HepG2 (cell line): ENCODE measurements around the gene ZFAND6. TPM values are rescaled to one million over a fixed set of nuclear protein-coding genes. Genes with fewer than 3 reads are reported as not detected.

Experiments
- AKAP8 ChIP-seq: sonication (generic); formaldehyde crosslinking; IDR thresholded peaks from 2 replicates; pipeline ENCODE4 v1.5.1; 2020; ENCODE audit warnings: mild to moderate bottlenecking, missing genetic modification reagents
- EP300 ChIP-seq, 3 experiments: sonication (generic) in 1 of 3; formaldehyde crosslinking in 1 of 3; IDR thresholded peaks; 2 replicates each; pipeline versions ENCODE4 v1.5.1 to v1.6.1; 2011 to 2020; ENCODE audit warnings: low read depth in 2 of 3, low read length in 2 of 3, borderline replicate concordance in 1 of 3, improper control_type of control experiment in 1 of 3, mild to moderate bottlenecking in 1 of 3, missing genetic modification reagents in 1 of 3, moderate library complexity in 1 of 3
- FOXO4 ChIP-seq: sonication (generic); formaldehyde crosslinking; conservative IDR thresholded peaks from 2 replicates; pipeline ENCODE4 v1.8.1; 2023; ENCODE audit warnings: missing genetic modification reagents
- GPN1 ChIP-seq: sonication (generic); formaldehyde crosslinking; IDR thresholded peaks from 2 replicates; pipeline ENCODE4 v1.5.1; 2020; ENCODE audit warnings: missing genetic modification reagents, borderline replicate concordance
- HDAC1 ChIP-seq: sonication (generic); formaldehyde crosslinking; IDR thresholded peaks from 2 replicates; pipeline ENCODE4 v1.5.1; 2020; ENCODE audit warnings: mild to moderate bottlenecking, missing genetic modification reagents
- HOXA3 ChIP-seq: sonication (generic); formaldehyde crosslinking; IDR thresholded peaks from 2 replicates; pipeline ENCODE4 v1.5.0; 2020; ENCODE audit warnings: missing genetic modification reagents
- IRF2 ChIP-seq: IDR thresholded peaks from 2 replicates; pipeline ENCODE4 v1.6.1; 2018; ENCODE audit warnings: missing genetic modification reagents, missing compliant biosample characterization
- KDM6A ChIP-seq: IDR thresholded peaks from 2 replicates; pipeline ENCODE4 v1.6.1; 2016; ENCODE audit warnings: low read depth
- LCORL ChIP-seq, 2 experiments: fragments of 450-650 bp in 1 of 2; sonication (generic) in 1 of 2; formaldehyde crosslinking in 1 of 2; IDR thresholded peaks; 2 replicates each; pipeline versions ENCODE4 v1.5.0 to v1.6.1; 2017 to 2020; ENCODE audit warnings: antibody characterized with exemption in 1 of 2, missing genetic modification reagents in 1 of 2
- MAX ChIP-seq: IDR thresholded peaks from 2 replicates; pipeline ENCODE4 v1.6.1; 2012; ENCODE audit warnings: inconsistent platforms
- MYC ChIP-seq: sonication (generic); formaldehyde crosslinking; IDR thresholded peaks from 2 replicates; pipeline ENCODE4 v1.9.0; 2021; ENCODE audit warnings: missing genetic modification reagents, borderline replicate concordance
- NFIB ChIP-seq: sonication (generic); formaldehyde crosslinking; IDR thresholded peaks from 2 replicates; pipeline ENCODE4 v1.9.0; 2021; ENCODE audit warnings: missing genetic modification reagents, mild to moderate bottlenecking, borderline replicate concordance
- NFYC ChIP-seq: IDR thresholded peaks from 2 replicates; pipeline ENCODE4 v1.6.1; 2016; ENCODE audit warnings: missing genetic modification reagents, missing compliant biosample characterization
- SSRP1 ChIP-seq: IDR thresholded peaks from 2 replicates; pipeline ENCODE4 v1.6.1; 2016; ENCODE audit warnings: control low read depth
- TIGD3 ChIP-seq: sonication (generic); formaldehyde crosslinking; IDR thresholded peaks from 2 replicates; pipeline ENCODE4 v1.5.1; 2020; ENCODE audit warnings: mild to moderate bottlenecking, missing genetic modification reagents, borderline replicate concordance
- XRCC5 ChIP-seq: fragments of 200-400 bp; formaldehyde crosslinking; optimal IDR thresholded peaks from 2 replicates; pipeline ENCODE3; 2017; ENCODE audit warnings: mild to moderate bottlenecking, low read length
- ZBTB14 ChIP-seq: sonication (generic); formaldehyde crosslinking; IDR thresholded peaks from 2 replicates; pipeline ENCODE4 v1.4.0; 2020; ENCODE audit warnings: missing genetic modification reagents
- ZBTB20 ChIP-seq: sonication (generic); formaldehyde crosslinking; IDR thresholded peaks from 2 replicates; pipeline ENCODE4 v1.8.1; 2023; ENCODE audit warnings: missing genetic modification reagents, low read depth, mild to moderate bottlenecking, borderline replicate concordance
- ZHX1 ChIP-seq: sonication (generic); formaldehyde crosslinking; IDR thresholded peaks from 2 replicates; pipeline ENCODE4 v1.8.1; 2022; ENCODE audit warnings: low read depth, mild to moderate bottlenecking, missing genetic modification reagents
- ZKSCAN5 ChIP-seq: sonication (generic); formaldehyde crosslinking; IDR thresholded peaks from 2 replicates; pipeline ENCODE4 v1.5.1; 2020; ENCODE audit warnings: mild to moderate bottlenecking, missing genetic modification reagents
- ZNF639 ChIP-seq: conservative IDR thresholded peaks from 2 replicates; pipeline ENCODE4 v1.6.1; 2018; ENCODE audit warnings: missing genetic modification reagents
- polyA plus RNA-seq, 8 experiments: library from polyadenylated mRNA; depleted of rRNA in 3 of 8; stranded (reverse) in 7 of 8; unstranded in 1 of 8; fragments of >200 nt; fragmentation: Illumina TruSeq in 4 of 8; extraction: Trizol in 4 of 8; gene quantifications; 2 replicates each; pipeline versions ENCODE4 v1.2.1 to v1.2.3, GENCODE V29; 2011 to 2016; ENCODE audit warnings: low read depth in 4 of 8, missing spikeins in 1 of 8, mixed read lengths in 1 of 8; ENCODE audit not compliant: insufficient read depth in 1 of 8
- total RNA-seq, 5 experiments: library from RNA; depleted of rRNA; stranded (reverse); fragments of >200 nt; fragmentation: Illumina TruSeq; extraction: Trizol; gene quantifications; 2 replicates each; pipeline ENCODE4 v1.2.3, GENCODE V29; 2016; ENCODE audit warnings: low read depth in 1 of 5

ZFAND6 gene
- total and polyA plus RNA-seq, 2 of the 13 experiments (the other 11 are each of a cell fraction or from before 2014, with no cell fraction given) = 84.2 to 115 TPM

GRCh38 chr15:80171787-80172186, 112.3 kb downstream of the ZFAND6 start (continued):
- no peak for TF ChIP-seq GPN1 (CRISPR knock-in tag)
- TF ChIP-seq AKAP8 (CRISPR knock-in tag) = no peak
- no peak; the same call in 1 of the 2 replicates for TF ChIP-seq MYC (CRISPR knock-in tag)
- peak; percentile 81 for TF ChIP-seq KDM6A
- TF ChIP-seq EP300 (IDR thresholded peaks at IDR 0.05; ENCODE audit: low read depth in 2 of 2, low read length in 2 of 2) = peak in 1 of 2 experiments; percentile 69; a peak in 2 of 4 replicates
- TF ChIP-seq EP300 (CRISPR knock-in tag; IDR thresholded peaks at IDR 0.05; ENCODE audit: borderline replicate concordance) = peak; percentile 22; the same call in 1 of the 2 replicates
- TF ChIP-seq NFYC (CRISPR knock-in tag) = no peak
- no peak for TF ChIP-seq NFIB (CRISPR knock-in tag)
- TF ChIP-seq ZBTB20 (CRISPR knock-in tag) = no peak; the same call in 1 of the 2 replicates
- TF ChIP-seq LCORL (IDR thresholded peaks at IDR 0.05) = no peak
- peak; percentile 88 for TF ChIP-seq LCORL (CRISPR knock-in tag; IDR thresholded peaks at IDR 0.05)
- no peak for TF ChIP-seq ZBTB14 (CRISPR knock-in tag)
- no peak for TF ChIP-seq TIGD3
- TF ChIP-seq HDAC1 (CRISPR knock-in tag) = peak; percentile 80; the same call in 1 of the 2 replicates
- TF ChIP-seq SSRP1 (CRISPR knock-in tag) = no peak
- TF ChIP-seq FOXO4 (CRISPR knock-in tag) = no peak
- peak; percentile 83 for TF ChIP-seq HOXA3 (CRISPR knock-in tag)
- peak; percentile 38 for TF ChIP-seq MAX
- no peak for TF ChIP-seq ZNF639 (CRISPR knock-in tag)
- TF ChIP-seq ZKSCAN5 (CRISPR knock-in tag) = no peak
- TF ChIP-seq XRCC5 = peak; percentile 75
- peak; percentile 15; the same call in 1 of the 2 replicates for TF ChIP-seq IRF2 (CRISPR knock-in tag)
- no peak for TF ChIP-seq ZHX1 (CRISPR knock-in tag)
